H1 (cell line): ENCODE results near the gene GPR12. TPM values are rescaled to one million over a fixed set of nuclear protein-coding genes. Genes with fewer than 3 reads are reported as not detected.

Source experiments
- CTCF ChIA-PET: fragments of 300-600 bp; sonication (Branson Sonifier 250); formaldehyde crosslinking; loops from one replicate; lab custom pipeline; 2021; ENCODE audit not compliant: partially characterized antibody; lab: Charles Lee
- POLR2A ChIA-PET: fragments of 300-600 bp; sonication (Branson Sonifier 250); formaldehyde crosslinking; loops from one replicate; lab custom pipeline; 2021; ENCODE audit warnings: inconsistent platforms; ENCODE audit not compliant: partially characterized antibody; lab: Charles Lee
- DNase-seq, 2 experiments: peaks; one replicate each; pipeline versions ENCODE4 v3.0.0 to v3.0.0-alpha.2; 2010 to 2022; ENCODE audit warnings: low spot score in 2 of 2, low read depth in 1 of 2, mixed read lengths in 1 of 2
- FAIRE-seq: peaks from 2 replicates; lab custom pipeline; 2011; peaks lifted over from hg19 to GRCh38; lab: Jason Lieb, UNC
- H2AFZ ChIP-seq: 2 replicates; pipeline ENCODE4 v1.8.1; 2012; ENCODE audit warnings: low read length, inconsistent platforms
- H2AK5ac ChIP-seq: 2 replicates; pipeline ENCODE4 v1.6.1; 2013; ENCODE audit warnings: low read depth, low read length
- H2BK120ac ChIP-seq: replicated peaks from 2 replicates; pipeline ENCODE3; 2013; ENCODE audit warnings: low read depth, low read length, inconsistent platforms
- H2BK12ac ChIP-seq: 2 replicates; pipeline ENCODE4 v1.6.1; 2013; ENCODE audit warnings: low read depth, low read length
- H2BK15ac ChIP-seq: 2 replicates; pipeline ENCODE4 v1.6.1; 2013; ENCODE audit warnings: low read length
- H2BK20ac ChIP-seq: 2 replicates; pipeline ENCODE4 v1.6.1; 2013; ENCODE audit warnings: low read length
- H2BK5ac ChIP-seq: 2 replicates; pipeline ENCODE4 v1.6.1; 2013; ENCODE audit warnings: low read depth, low read length
- H3K14ac ChIP-seq: 2 replicates; pipeline ENCODE4 v1.6.1; 2013; ENCODE audit warnings: inconsistent platforms; ENCODE audit not compliant: insufficient read length
- H3K18ac ChIP-seq: 2 replicates; pipeline ENCODE4 v1.6.1; 2013; ENCODE audit warnings: low read length; ENCODE audit errors: extremely low read depth
- H3K23ac ChIP-seq: 2 replicates; pipeline ENCODE4 v1.6.1; 2013; ENCODE audit warnings: inconsistent platforms; ENCODE audit not compliant: insufficient read length
- H3K23me2 ChIP-seq: 2 replicates; pipeline ENCODE4 v1.6.1; 2013; ENCODE audit warnings: low read depth, low read length
- H3K27ac ChIP-seq: 2 replicates; pipeline ENCODE4 v1.6.1; 2011; ENCODE audit warnings: low read depth, low read length, inconsistent platforms
- H3K27me3 ChIP-seq, 4 experiments: replicated peaks in 1 of 4; 1 replicate in 1 of 4; 2 replicates in 3 of 4; pipeline versions ENCODE4 v1.6.1 to v1.8.1; 2011 to 2013; ENCODE audit warnings: low read length in 3 of 4, mild to moderate bottlenecking in 3 of 4, inconsistent platforms in 2 of 4, mixed read lengths in 2 of 4, moderate library complexity in 1 of 4; ENCODE audit not compliant: control insufficient read depth in 3 of 4, insufficient read depth in 3 of 4; ENCODE audit errors: extremely low read depth in 1 of 4
- H3K36me3 ChIP-seq, 4 experiments: 2 replicates each; pipeline versions ENCODE4 v1.6.1 to v1.8.1; 2011 to 2013; ENCODE audit warnings: mild to moderate bottlenecking in 4 of 4, low read length in 3 of 4, moderate library complexity in 2 of 4, control low read depth in 1 of 4, inconsistent platforms in 1 of 4; ENCODE audit not compliant: insufficient read depth in 4 of 4, control insufficient read depth in 2 of 4
- H3K4ac ChIP-seq: replicated peaks from 2 replicates; pipeline ENCODE3; 2013; ENCODE audit warnings: low read length, low read depth, mixed read lengths, inconsistent platforms; ENCODE audit not compliant: insufficient read length
- H3K4me1 ChIP-seq, 4 experiments: replicated peaks in 1 of 4; 1 replicate in 1 of 4; 2 replicates in 3 of 4; pipeline versions ENCODE4 v1.6.1 to v1.8.1; 2011 to 2013; ENCODE audit warnings: low read length in 3 of 4, inconsistent platforms in 2 of 4, mixed read lengths in 1 of 4; ENCODE audit not compliant: insufficient read depth in 4 of 4, control insufficient read depth in 3 of 4
- H3K4me2 ChIP-seq, 2 experiments: 2 replicates each; pipeline versions ENCODE4 v1.6.1 to v1.8.1; 2011 to 2013; ENCODE audit warnings: low read depth in 2 of 2, low read length in 2 of 2, control low read depth in 1 of 2, inconsistent platforms in 1 of 2, mild to moderate bottlenecking in 1 of 2; ENCODE audit not compliant: insufficient read depth in 1 of 2
- H3K4me3 ChIP-seq, 4 experiments: fragments of 200-600, 300-600 bp in 1 of 4; sonication (generic), shearing (Covaris generic), sonication (Bioruptor Twin) in 1 of 4; 2 replicates each; pipeline versions ENCODE4 v1.5.1 to v1.8.1; 2011 to 2016; ENCODE audit warnings: low read length in 4 of 4, low read depth in 3 of 4, control low read depth in 2 of 4, inconsistent platforms in 2 of 4, mild to moderate bottlenecking in 2 of 4, mixed read lengths in 1 of 4, moderate library complexity in 1 of 4; ENCODE audit not compliant: insufficient read depth in 2 of 4; ENCODE audit errors: extremely low read depth in 1 of 4
- H3K56ac ChIP-seq: replicated peaks from 2 replicates; pipeline ENCODE3; 2013; ENCODE audit warnings: low read depth, mild to moderate bottlenecking, mixed read lengths, low read length, inconsistent platforms; ENCODE audit not compliant: insufficient read length
- H3K79me1 ChIP-seq: 2 replicates; pipeline ENCODE4 v1.6.1; 2013; ENCODE audit warnings: low read depth, low read length, control low read depth
- H3K79me2 ChIP-seq, 2 experiments: 2 replicates each; pipeline versions ENCODE4 v1.6.1 to v1.8.1; 2012 to 2013; ENCODE audit warnings: low read length in 2 of 2, mild to moderate bottlenecking in 2 of 2, inconsistent platforms in 1 of 2; ENCODE audit not compliant: insufficient read depth in 2 of 2, control insufficient read depth in 1 of 2
- H3K9ac ChIP-seq, 4 experiments: replicated peaks in 1 of 4; 1 replicate in 1 of 4; 2 replicates in 3 of 4; pipeline versions ENCODE4 v1.6.1 to v1.8.1; 2011 to 2013; ENCODE audit warnings: low read depth in 3 of 4, low read length in 3 of 4, control low read depth in 2 of 4, mild to moderate bottlenecking in 2 of 4, moderate library complexity in 2 of 4, inconsistent platforms in 1 of 4; ENCODE audit errors: extremely low read depth in 1 of 4
- H3K9me3 ChIP-seq, 2 experiments: 2 replicates each; pipeline versions ENCODE4 v1.6.1 to v1.8.1; 2012 to 2013; ENCODE audit warnings: mild to moderate bottlenecking in 2 of 2, moderate library complexity in 2 of 2, control low read depth in 1 of 2, inconsistent platforms in 1 of 2, low read depth in 1 of 2, low read length in 1 of 2, mixed read lengths in 1 of 2; ENCODE audit not compliant: insufficient read depth in 2 of 2
- H4K20me1 ChIP-seq, 2 experiments: replicated peaks in 1 of 2; 2 replicates each; pipeline versions ENCODE3 to v1.8.1; 2011 to 2013; ENCODE audit warnings: inconsistent platforms in 2 of 2, low read length in 2 of 2, mild to moderate bottlenecking in 1 of 2; ENCODE audit not compliant: insufficient read depth in 2 of 2, control insufficient read depth in 1 of 2
- H4K5ac ChIP-seq: 2 replicates; pipeline ENCODE4 v1.6.1; 2013; ENCODE audit warnings: low read length, low read depth, mixed read lengths, inconsistent platforms; ENCODE audit not compliant: insufficient read length
- H4K8ac ChIP-seq: 2 replicates; pipeline ENCODE4 v1.8.0; 2013; ENCODE audit warnings: mild to moderate bottlenecking, moderate library complexity, low read length, inconsistent platforms; ENCODE audit not compliant: insufficient read depth; ENCODE audit errors: extremely low read depth
- H4K91ac ChIP-seq: replicated peaks from 2 replicates; pipeline ENCODE3; 2013; ENCODE audit warnings: low read length, mixed read lengths, inconsistent platforms; ENCODE audit not compliant: insufficient read length
- CHD1 ChIP-seq: IDR thresholded peaks from 2 replicates; pipeline ENCODE4 v1.6.1; 2012; ENCODE audit warnings: low read depth, low read length, improper control_type of control experiment
- RFX5 ChIP-seq: IDR thresholded peaks from 2 replicates; pipeline ENCODE4 v1.6.1; 2011; ENCODE audit warnings: low read depth, low read length, improper control_type of control experiment, borderline replicate concordance
- WGBS, 2 experiments: shearing (Covaris generic) in 1 of 2; methylation state at CpG; one replicate each; pipeline versions ENCODE4 v1.1.6 to v1.1.7; 2013 to 2015; ENCODE audit warnings: low lambda C conversion rate in 2 of 2, mixed read lengths in 2 of 2, inconsistent platforms in 1 of 2, low coverage in 1 of 2, missing lambda C conversion rate in 1 of 2; ENCODE audit not compliant: insufficient replicate concordance in 2 of 2, insufficient coverage in 1 of 2, insufficient read length in 1 of 2; ENCODE audit errors: extremely low coverage in 1 of 2, missing lambda C conversion rate in 1 of 2; 5-methylcytosine and 5-hydroxymethylcytosine counted together
- polyA plus RNA-seq, 7 experiments: library from polyadenylated mRNA; depleted of rRNA in 3 of 7; stranded (reverse) in 5 of 7; unstranded in 2 of 7; fragments of >200 nt in 5 of 7; fragments of 200-250 nt in 2 of 7; gene quantifications; 1 replicate in 5 of 7; 2 replicates in 1 of 7; 4 replicates in 1 of 7; pipeline versions ENCODE4 v1.2.1 to v1.2.3, GENCODE V29; 2011 to 2013; ENCODE audit warnings: missing spikeins in 2 of 7, mixed read lengths in 2 of 7
- total RNA-seq: library from RNA; stranded (reverse); fragmentation: NEBNext Ultra II Directional; extraction: Animal tissue kit (Norgen Biotek cat#: 25700); gene quantifications from 2 replicates; pipeline ENCODE4 v1.2.1, GENCODE V29; 2021

The GPR12 gene
- total and polyA plus RNA-seq, 2 of the 8 experiments (the other 6 are each of a cell fraction or from before 2014, with no cell fraction given), result 0.15 to 0.27 TPM

DNA sequence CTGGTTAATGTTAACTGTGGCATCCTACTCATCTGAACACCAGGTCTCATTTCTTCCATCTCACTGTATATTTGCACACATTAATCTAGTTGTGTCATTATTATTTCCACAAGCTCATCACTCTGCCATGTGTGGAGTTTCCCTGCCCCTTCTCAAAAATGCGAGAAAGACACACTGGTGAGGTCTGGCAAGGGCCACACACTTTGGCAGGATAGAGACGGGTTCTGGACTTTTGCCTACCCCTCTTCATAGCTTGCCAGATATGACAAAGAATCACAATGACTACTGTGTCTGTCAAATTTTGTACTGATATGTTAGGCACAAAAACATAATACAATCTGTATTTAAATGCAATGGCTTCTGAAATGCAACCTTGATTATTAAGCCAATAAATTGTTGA is 12.9 kb downstream of the GPR12 start:
- Histone ChIP-seq H3K27ac (no peak overlapping the region), H4K20me1 (no peaks in the 10 kb centered on the region), H3K9me3 (no peaks in the 10 kb centered on the region), H2BK5ac (no peak overlapping the region), H3K9ac (no peak overlapping the region), H3K79me2 (no peaks in the 10 kb centered on the region), H2BK12ac (no peak overlapping the region), H3K14ac (no peak overlapping the region), H4K5ac (no peak overlapping the region), H2AK5ac (no peak overlapping the region), H2BK15ac (no peak overlapping the region), H3K4me3 (no peak overlapping the region), H4K8ac (no peak overlapping the region), H3K56ac (no peak overlapping the region), H3K4me2 (no peak overlapping the region), H3K4me1 (peaks cover 0 to 6% (median 4%) of the 10 kb centered on the region in 4 experiments; a peak in 6 of 7 replicates), H2BK20ac (no peak overlapping the region), H3K4ac (no peak overlapping the region), H3K23ac (no peak overlapping the region), H2BK120ac (no peak overlapping the region), H3K27me3 (peaks cover 0 to 3% (median 1%) of the 10 kb centered on the region in 4 experiments; a peak in 3 of 7 replicates), H2AFZ (no peak overlapping the region), H4K91ac (no peak overlapping the region), H3K18ac (no peak overlapping the region), H3K36me3 (no peaks in the 10 kb centered on the region), H3K23me2 (no peaks in the 10 kb centered on the region; the same call in 1 of the 2 replicates), H3K79me1 (no peaks in the 10 kb centered on the region)
- 97% methylated on average over 2 of the region's 2 CpGs; no CpG with 5 or more reads in 1 of the 2 experiments for WGBS, 2 experiments
- CTCF ChIA-PET, result interaction anchor here (0.9 to 1.6 kb wide), 2 partner anchors 11 to 125 kb away, joined by 4 to 5 read pairs; no protein-coding TSS in a partner anchor
- POLR2A ChIA-PET, result no interaction called here
- DNase-seq (no peak), FAIRE-seq (no peak)
- TF ChIP-seq RFX5, result no peak
- no peak for TF ChIP-seq CHD1
